Neural cell (in vitro differentiated cells): ENCODE results near the gene TXNDC9. TPM values are rescaled to one million over a fixed set of nuclear protein-coding genes. Genes with fewer than 3 reads are reported as not detected.

Experiments
- H2AFZ ChIP-seq: fragments of 200-600, 300-800 bp; sonication (generic), shearing (Covaris generic); 2 replicates; pipeline ENCODE4 v1.6.0; 2014; ENCODE audit warnings: low read depth, mild to moderate bottlenecking, antibody characterized with exemption, low read length, moderate library complexity
- H3F3A ChIP-seq: fragments of 200-600 bp; shearing (Covaris generic); 2 replicates; pipeline ENCODE4 v1.6.1; 2016; ENCODE audit warnings: mild to moderate bottlenecking, moderate library complexity, mixed read lengths, antibody characterized with exemption, low read length; ENCODE audit not compliant: insufficient read depth, poor library complexity, severe bottlenecking
- H3K27ac ChIP-seq: fragments of 200-600, 300-800 bp; sonication (generic), shearing (Covaris generic); 2 replicates; pipeline ENCODE4 v1.5.1; 2014; ENCODE audit warnings: mild to moderate bottlenecking, low read length, moderate library complexity
- H3K27me3 ChIP-seq: fragments of 300-800, 200-600 bp; sonication (generic), shearing (Covaris generic); 2 replicates; pipeline ENCODE4 v1.6.0; 2014; ENCODE audit warnings: mild to moderate bottlenecking, low read depth, low read length, moderate library complexity; ENCODE audit not compliant: insufficient read depth
- H3K36me3 ChIP-seq: fragments of 300-800, 200-600 bp; sonication (generic), shearing (Covaris generic); 2 replicates; pipeline ENCODE4 v1.5.1; 2014; ENCODE audit warnings: mild to moderate bottlenecking, antibody characterized with exemption, low read length, moderate library complexity; ENCODE audit not compliant: insufficient read depth
- H3K4me2 ChIP-seq: fragments of 300-800, 200-600 bp; sonication (generic), shearing (Covaris generic); 2 replicates; pipeline ENCODE4 v1.6.0; 2014; ENCODE audit warnings: mild to moderate bottlenecking, low read length
- H3K4me3 ChIP-seq: fragments of 300-800, 200-600 bp; sonication (generic), shearing (Covaris generic); 2 replicates; pipeline ENCODE4 v1.5.1; 2014; ENCODE audit warnings: mild to moderate bottlenecking, low read length, moderate library complexity
- H3K79me2 ChIP-seq: fragments of 200-600 bp; shearing (Covaris generic); replicated peaks from 2 replicates; pipeline ENCODE4 v1.6.0; 2014; ENCODE audit warnings: mild to moderate bottlenecking, low read length, moderate library complexity; ENCODE audit not compliant: insufficient read depth
- H3K9ac ChIP-seq: fragments of 300-800, 200-600 bp; sonication (generic), shearing (Covaris generic); 2 replicates; pipeline ENCODE4 v1.6.1; 2016; ENCODE audit warnings: mild to moderate bottlenecking, low read length, mixed read lengths
- H3K9me2 ChIP-seq: fragments of 200-600 bp; shearing (Covaris generic); 2 replicates; pipeline ENCODE4 v1.6.1; 2016; ENCODE audit warnings: mild to moderate bottlenecking, low read length, mixed read lengths; ENCODE audit not compliant: insufficient read depth
- H3K9me3 ChIP-seq: fragments of 200-600, 300-800 bp; sonication (generic), shearing (Covaris generic); 2 replicates; pipeline ENCODE4 v1.6.1; 2016; ENCODE audit warnings: mild to moderate bottlenecking, mixed run types, low read length, moderate library complexity, mixed read lengths
- H4K20me1 ChIP-seq: fragments of 200-600 bp; shearing (Covaris generic); 2 replicates; pipeline ENCODE4 v1.6.1; 2016; ENCODE audit warnings: mild to moderate bottlenecking, mixed run types; ENCODE audit not compliant: insufficient read depth
- CTCF ChIP-seq: fragments of 450-650 bp; IDR thresholded peaks from 2 replicates; pipeline ENCODE4 v1.5.1; 2014; ENCODE audit warnings: antibody characterized with exemption, mild to moderate bottlenecking, moderate library complexity; ENCODE audit not compliant: poor library complexity, severe bottlenecking
- EP300 ChIP-seq: fragments of 450-650 bp; conservative IDR thresholded peaks from 2 replicates; pipeline ENCODE4 v1.6.1; 2014; ENCODE audit warnings: antibody characterized with exemption, mild to moderate bottlenecking, moderate library complexity; ENCODE audit not compliant: poor library complexity, severe bottlenecking
- EZH2 ChIP-seq: fragments of 200-600, 300-800 bp; shearing (Covaris generic), sonication (generic); IDR thresholded peaks from 2 replicates; pipeline ENCODE4 v1.6.1; 2014; ENCODE audit warnings: antibody characterized with exemption, low read length, borderline replicate concordance, mild to moderate bottlenecking; ENCODE audit not compliant: insufficient read depth, poor library complexity, severe bottlenecking
- MXI1 ChIP-seq: fragments of 450-650 bp; conservative IDR thresholded peaks from 2 replicates; pipeline ENCODE4 v1.6.1; 2014; ENCODE audit warnings: antibody characterized with exemption, mild to moderate bottlenecking; ENCODE audit not compliant: poor library complexity, severe bottlenecking
- POLR2AphosphoS5 ChIP-seq: IDR thresholded peaks from 2 replicates; pipeline ENCODE4 v1.6.1; 2012
- REST ChIP-seq: IDR thresholded peaks from 2 replicates; pipeline ENCODE4 v1.6.1; 2012; ENCODE audit warnings: borderline replicate concordance
- SMC3 ChIP-seq: fragments of 450-650 bp; conservative IDR thresholded peaks from 2 replicates; pipeline ENCODE4 v1.6.1; 2014; ENCODE audit warnings: antibody characterized with exemption, mild to moderate bottlenecking, moderate library complexity; ENCODE audit not compliant: poor library complexity
- TAF1 ChIP-seq: IDR thresholded peaks from 2 replicates; pipeline ENCODE4 v1.6.1; 2012; ENCODE audit warnings: low read depth
- polyA plus RNA-seq: library from polyadenylated mRNA; depleted of rRNA; stranded (reverse); fragments of >200 nt; gene quantifications from 2 replicates; pipeline ENCODE4 v1.2.3, GENCODE V29; 2014

TXNDC9 gene
- polyA plus RNA-seq, 1 donor from 2014 or later: 88.1 TPM

- no peak overlapping the region for H3K4me2 ChIP-seq
- no peaks in the 10 kb centered on the region for H3K36me3 ChIP-seq
- H3K9me2 ChIP-seq: no peaks in the 10 kb centered on the region
- no peaks in the 10 kb centered on the region for H4K20me1 ChIP-seq
- no peaks in the 10 kb centered on the region for H3K9me3 ChIP-seq
- H3K27ac ChIP-seq: no peak overlapping the region
- no peak for TF ChIP-seq EP300
- no peak for TF ChIP-seq TAF1
- TF ChIP-seq CTCF: no peak
- no peak for TF ChIP-seq POLR2AphosphoS5
- TF ChIP-seq EZH2: no peak
- no peak for TF ChIP-seq MXI1
- TF ChIP-seq SMC3: no peak
- no peak for TF ChIP-seq REST
- no peak overlapping the region for H3K4me3 ChIP-seq
- no peak overlapping the region for H2AFZ ChIP-seq
- H3K79me2 ChIP-seq: no peaks in the 10 kb centered on the region
- no peak overlapping the region for H3K9ac ChIP-seq
- no peaks in the 10 kb centered on the region for H3F3A ChIP-seq
- no peaks in the 10 kb centered on the region for H3K27me3 ChIP-seq
Observed at GRCh38 chr2:99285526-99285925, 50.6 kb downstream of the TXNDC9 start.

GRCh38 chr2:99279969-99280695 lies 56.0 kb downstream of the TXNDC9 start:
- H3K4me2 ChIP-seq: no peak overlapping the region
- H3F3A ChIP-seq: no peaks in the 10 kb centered on the region
- no peaks in the 10 kb centered on the region for H3K79me2 ChIP-seq
- H3K4me3 ChIP-seq: no peak overlapping the region
- TF ChIP-seq POLR2AphosphoS5 (no peak), MXI1 (no peak), TAF1 (no peak), SMC3 (no peak), CTCF (no peak), EP300 (no peak), EZH2 (no peak)
- no peak overlapping the region for H3K9ac ChIP-seq
- H4K20me1 ChIP-seq: no peaks in the 10 kb centered on the region
- no peaks in the 10 kb centered on the region for H3K27me3 ChIP-seq
- no peaks in the 10 kb centered on the region for H3K9me2 ChIP-seq
- H2AFZ ChIP-seq: no peak overlapping the region
- no peaks in the 10 kb centered on the region for H3K9me3 ChIP-seq
- no peaks in the 10 kb centered on the region for H3K36me3 ChIP-seq
- H3K27ac ChIP-seq: no peak overlapping the region
